Measurements from ENCODE around the gene TCAF1. TPM values are rescaled to one million over a fixed set of nuclear protein-coding genes. Genes with fewer than 3 reads are reported as not detected.
A peak's percentile ranks its signal among the peaks of the same experiment; 100 is the strongest.

TCAF1 gene
- polyA plus RNA-seq, 1 donor (not counting 4 experiments of a cell fraction or from before 2014, with no cell fraction given) = 13.3 TPM

DNA sequence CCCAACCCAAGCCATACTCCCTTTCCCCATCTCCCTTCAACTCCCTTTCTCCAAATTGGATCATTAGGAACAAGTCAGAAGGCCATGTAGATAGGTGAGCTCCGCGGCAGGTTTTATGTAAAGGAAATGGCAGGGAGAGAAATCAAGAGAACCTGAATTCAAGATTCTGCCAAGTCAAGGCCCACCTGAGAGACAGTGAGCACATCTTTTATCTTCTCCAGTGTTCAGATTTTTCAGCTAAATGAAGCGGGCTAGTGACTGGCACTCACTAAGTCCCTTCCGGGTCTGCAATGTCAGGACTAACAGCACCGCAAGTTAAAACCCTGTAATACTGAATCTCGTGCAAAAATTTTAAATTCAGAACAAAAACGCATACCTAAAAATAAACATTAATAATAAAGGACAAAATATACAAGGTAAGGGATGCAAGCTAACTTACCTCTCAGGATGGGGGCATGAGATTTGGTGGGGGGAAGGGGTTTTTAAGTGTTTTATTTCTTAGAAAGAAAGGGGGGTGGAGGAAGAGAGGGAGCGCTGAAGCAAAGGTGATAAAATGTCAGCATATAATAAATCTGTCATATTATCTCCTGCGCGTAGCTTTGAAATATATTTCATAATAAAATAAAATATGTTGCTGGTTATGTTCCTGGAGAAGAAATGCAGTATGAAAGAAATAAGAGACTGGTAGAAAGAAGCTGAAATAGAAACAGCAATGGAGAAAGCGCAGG is 17.6 kb downstream of the TCAF1 start:
- H3K4me3 ChIP-seq (ENCODE audit: control insufficient read depth in 2 of 3, extremely low read depth in 1 of 3, insufficient read depth in 2 of 3, low read depth in 1 of 3, low read length in 3 of 3) = peak overlapping the region in 2 of 3 experiments; percentile 35 to 52
- peaks cover 9% of the 10 kb centered on the region for H3K4me1 ChIP-seq (ENCODE audit: control insufficient read depth, extremely low read depth, insufficient read depth, low read length)
- dilution Hi-C loops (cut with MboI; ENCODE audit: extremely low pct_ligation_motif_present, low sequenced_read_pairs) = no loop called here

DNA sequence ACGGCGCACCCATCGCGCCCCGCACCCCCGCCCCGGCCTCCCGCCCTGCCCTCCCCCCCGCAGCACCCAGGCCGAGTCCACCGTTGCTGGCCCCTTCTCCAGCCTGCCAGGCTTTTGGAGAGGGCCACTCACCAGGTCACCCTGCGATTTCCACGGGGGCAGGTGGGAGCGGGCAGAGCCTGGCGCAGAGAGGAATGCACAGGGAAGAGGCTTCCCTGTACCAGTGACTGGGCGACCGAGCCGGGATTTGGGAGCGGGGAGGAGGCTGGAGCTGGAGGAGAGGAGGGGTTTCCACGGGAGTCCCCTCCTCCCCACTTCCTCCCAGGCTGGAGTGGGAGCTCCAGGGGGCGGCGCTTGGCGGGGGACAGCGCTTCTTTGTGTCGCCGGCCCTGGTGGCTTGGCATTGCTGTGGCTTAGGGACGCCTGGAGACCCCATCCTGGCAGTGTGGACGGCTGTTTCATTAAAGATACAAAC is 19.3 kb downstream of the TCAF1 start:
- Histone ChIP-seq H3K9me1 (ENCODE audit: control insufficient read depth, extremely low read depth, insufficient read depth, low read length) (no peaks in the 10 kb centered on the region), H3K4me2 (ENCODE audit: control insufficient read depth, extremely low read depth, insufficient read depth, low read depth, low read length) (peak overlapping the region; percentile 80), H3K9ac (ENCODE audit: control insufficient read depth, extremely low read depth, insufficient read depth, low read length) (peak overlapping the region; percentile 39), H2AFZ (ENCODE audit: control insufficient read depth, low read length) (peak overlapping the region; percentile 78), H3K9me3 (ENCODE audit: control insufficient read depth, low read depth, low read length) (no peaks in the 10 kb centered on the region), H3K79me2 (ENCODE audit: control insufficient read depth, insufficient read depth, low read length) (no peaks in the 10 kb centered on the region), H3K36me3 (ENCODE audit: control insufficient read depth in 2 of 2, extremely low read depth in 1 of 2, insufficient read depth in 2 of 2, low read length in 2 of 2) (no peaks in the 10 kb centered on the region), H3K27ac (ENCODE audit: control insufficient read depth, insufficient read depth, low read length) (no peak overlapping the region), H3K4me1 (ENCODE audit: control insufficient read depth, extremely low read depth, insufficient read depth, low read length) (peaks cover 9% of the 10 kb centered on the region), H3K27me3 (ENCODE audit: control insufficient read depth, extremely low read depth, insufficient read depth, low read length) (no peaks in the 10 kb centered on the region), H4K20me1 (ENCODE audit: control insufficient read depth, extremely low read depth, insufficient read depth, low read length) (no peaks in the 10 kb centered on the region), H3K4me3 (ENCODE audit: control insufficient read depth in 2 of 3, extremely low read depth in 1 of 3, insufficient read depth in 2 of 3, low read depth in 1 of 3, low read length in 3 of 3) (peak overlapping the region; percentile 40 to 60 (median 58))
- DNase-seq (ENCODE audit: low read depth, low spot score) (no peak), FAIRE-seq (no peak)
- TF ChIP-seq, protein P1, sequence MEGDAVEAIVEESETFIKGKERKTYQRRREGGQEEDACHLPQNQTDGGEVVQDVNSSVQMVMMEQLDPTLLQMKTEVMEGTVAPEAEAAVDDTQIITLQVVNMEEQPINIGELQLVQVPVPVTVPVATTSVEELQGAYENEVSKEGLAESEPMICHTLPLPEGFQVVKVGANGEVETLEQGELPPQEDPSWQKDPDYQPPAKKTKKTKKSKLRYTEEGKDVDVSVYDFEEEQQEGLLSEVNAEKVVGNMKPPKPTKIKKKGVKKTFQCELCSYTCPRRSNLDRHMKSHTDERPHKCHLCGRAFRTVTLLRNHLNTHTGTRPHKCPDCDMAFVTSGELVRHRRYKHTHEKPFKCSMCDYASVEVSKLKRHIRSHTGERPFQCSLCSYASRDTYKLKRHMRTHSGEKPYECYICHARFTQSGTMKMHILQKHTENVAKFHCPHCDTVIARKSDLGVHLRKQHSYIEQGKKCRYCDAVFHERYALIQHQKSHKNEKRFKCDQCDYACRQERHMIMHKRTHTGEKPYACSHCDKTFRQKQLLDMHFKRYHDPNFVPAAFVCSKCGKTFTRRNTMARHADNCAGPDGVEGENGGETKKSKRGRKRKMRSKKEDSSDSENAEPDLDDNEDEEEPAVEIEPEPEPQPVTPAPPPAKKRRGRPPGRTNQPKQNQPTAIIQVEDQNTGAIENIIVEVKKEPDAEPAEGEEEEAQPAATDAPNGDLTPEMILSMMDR (optimal IDR thresholded peaks at IDR 0.05 in 1 of 3, IDR thresholded peaks at IDR 0.05 in 1 of 3, conservative IDR thresholded peaks at IDR 0.05 in 1 of 3; ENCODE audit: extremely low read depth in 1 of 3, insufficient read depth in 2 of 3, low read length in 3 of 3) = no peak
- no peak for TF ChIP-seq EZH2 (IDR thresholded peaks at IDR 0.05; ENCODE audit: low read length)
- dilution Hi-C loops (cut with MboI; ENCODE audit: extremely low pct_ligation_motif_present, low sequenced_read_pairs) = no loop called here

More for the DNA sequence above, 17.6 kb downstream of the TCAF1 start:
- Histone ChIP-seq H3K27me3 (ENCODE audit: control insufficient read depth, extremely low read depth, insufficient read depth, low read length) (no peaks in the 10 kb centered on the region), H2AFZ (ENCODE audit: control insufficient read depth, low read length) (no peak overlapping the region), H3K27ac (ENCODE audit: control insufficient read depth, insufficient read depth, low read length) (no peak overlapping the region), H3K9me1 (ENCODE audit: control insufficient read depth, extremely low read depth, insufficient read depth, low read length) (no peaks in the 10 kb centered on the region), H3K9me3 (ENCODE audit: control insufficient read depth, low read depth, low read length) (no peaks in the 10 kb centered on the region), H4K20me1 (ENCODE audit: control insufficient read depth, extremely low read depth, insufficient read depth, low read length) (no peaks in the 10 kb centered on the region), H3K79me2 (ENCODE audit: control insufficient read depth, insufficient read depth, low read length) (peaks cover under 1% of the 10 kb centered on the region), H3K9ac (ENCODE audit: control insufficient read depth, extremely low read depth, insufficient read depth, low read length) (no peak overlapping the region), H3K36me3 (ENCODE audit: control insufficient read depth in 2 of 2, extremely low read depth in 1 of 2, insufficient read depth in 2 of 2, low read length in 2 of 2) (no peaks in the 10 kb centered on the region), H3K4me2 (ENCODE audit: control insufficient read depth, extremely low read depth, insufficient read depth, low read depth, low read length) (peak overlapping the region; percentile 41)
- TF ChIP-seq EZH2 (IDR thresholded peaks at IDR 0.05; ENCODE audit: low read length) = no peak
- TF ChIP-seq, protein P1 (optimal IDR thresholded peaks at IDR 0.05 in 1 of 3, IDR thresholded peaks at IDR 0.05 in 1 of 3, conservative IDR thresholded peaks at IDR 0.05 in 1 of 3; ENCODE audit: extremely low read depth in 1 of 3, insufficient read depth in 2 of 3, low read length in 3 of 3) = no peak
- FAIRE-seq (no peak), DNase-seq (ENCODE audit: low read depth, low spot score) (no peak)

All from keratinocyte (primary cell).